ENCODE data around the gene GRID1.

DNA sequence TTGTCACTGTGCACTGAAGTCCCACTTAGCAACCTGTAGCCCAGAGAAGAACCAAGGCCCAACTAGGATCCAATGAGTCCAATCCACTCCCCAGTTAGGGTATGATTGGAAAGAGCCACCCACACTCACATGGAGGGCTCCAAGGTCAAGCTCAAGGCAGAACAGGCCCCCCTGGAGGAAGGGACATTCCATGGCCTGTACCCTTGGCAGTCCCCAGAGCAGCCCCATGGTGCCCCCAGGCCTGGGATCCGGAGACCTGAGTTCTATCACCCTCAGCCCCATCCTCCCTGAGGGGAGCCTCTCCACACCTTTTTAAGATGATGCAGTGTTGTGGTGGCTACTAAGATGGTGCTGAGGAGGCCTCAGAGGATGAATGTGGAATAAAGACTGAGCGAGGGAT lies 231.4 kb downstream of the GRID1 start:
- TF ChIP-seq, protein P1, sequence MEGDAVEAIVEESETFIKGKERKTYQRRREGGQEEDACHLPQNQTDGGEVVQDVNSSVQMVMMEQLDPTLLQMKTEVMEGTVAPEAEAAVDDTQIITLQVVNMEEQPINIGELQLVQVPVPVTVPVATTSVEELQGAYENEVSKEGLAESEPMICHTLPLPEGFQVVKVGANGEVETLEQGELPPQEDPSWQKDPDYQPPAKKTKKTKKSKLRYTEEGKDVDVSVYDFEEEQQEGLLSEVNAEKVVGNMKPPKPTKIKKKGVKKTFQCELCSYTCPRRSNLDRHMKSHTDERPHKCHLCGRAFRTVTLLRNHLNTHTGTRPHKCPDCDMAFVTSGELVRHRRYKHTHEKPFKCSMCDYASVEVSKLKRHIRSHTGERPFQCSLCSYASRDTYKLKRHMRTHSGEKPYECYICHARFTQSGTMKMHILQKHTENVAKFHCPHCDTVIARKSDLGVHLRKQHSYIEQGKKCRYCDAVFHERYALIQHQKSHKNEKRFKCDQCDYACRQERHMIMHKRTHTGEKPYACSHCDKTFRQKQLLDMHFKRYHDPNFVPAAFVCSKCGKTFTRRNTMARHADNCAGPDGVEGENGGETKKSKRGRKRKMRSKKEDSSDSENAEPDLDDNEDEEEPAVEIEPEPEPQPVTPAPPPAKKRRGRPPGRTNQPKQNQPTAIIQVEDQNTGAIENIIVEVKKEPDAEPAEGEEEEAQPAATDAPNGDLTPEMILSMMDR (IDR thresholded peaks at IDR 0.05), result no peak
- no peak for TF ChIP-seq POLR2A (IDR thresholded peaks at IDR 0.05)
